Measurements from ENCODE around the gene CACNG7. TPM values are rescaled to one million over a fixed set of nuclear protein-coding genes. Genes with fewer than 3 reads are reported as not detected.

CACNG7 gene
- total and polyA plus RNA-seq, 10 of the 15 experiments (the other 5 are each of a cell fraction or from before 2014, with no cell fraction given), result not detected

DNA sequence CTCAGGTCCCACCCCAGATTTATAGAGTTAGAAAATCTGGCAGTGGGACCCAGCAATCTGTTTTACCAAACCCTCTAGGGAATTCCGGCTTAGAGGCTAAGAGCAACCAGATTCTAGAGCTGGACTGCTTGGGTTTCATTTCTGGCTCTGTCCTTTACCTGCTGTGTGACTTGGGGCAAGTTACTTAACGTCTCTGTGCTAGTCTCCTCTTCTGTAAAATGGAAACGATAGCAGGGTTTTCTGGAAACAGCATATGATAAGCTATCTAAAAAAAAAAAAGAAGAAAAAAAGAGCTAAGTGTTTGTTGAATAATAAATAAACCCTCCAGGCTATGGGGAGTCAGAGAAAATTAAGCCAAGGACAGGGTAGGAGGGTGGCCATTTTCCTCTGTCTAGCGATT lies 11.6 kb upstream of the CACNG7 start:
- Histone ChIP-seq H3K4me2 (ENCODE audit: control insufficient read depth, insufficient read depth) (no peak overlapping the region), H3K4me1 (ENCODE audit: control insufficient read depth, insufficient read depth, low read length) (no peaks in the 10 kb centered on the region), H2AFZ (ENCODE audit: control insufficient read depth, low read depth, low read length) (no peak overlapping the region), H3K79me2 (ENCODE audit: control insufficient read depth, insufficient read depth, low read length) (no peaks in the 10 kb centered on the region), H3K27me3 (replicated peaks in 1 of 2; ENCODE audit: control insufficient read depth in 2 of 2, insufficient read depth in 2 of 2, low read length in 1 of 2) (no peaks in the 10 kb centered on the region), H3K27ac (ENCODE audit: control insufficient read depth, insufficient read depth) (no peak overlapping the region), H4K20me1 (ENCODE audit: control insufficient read depth, insufficient read depth) (no peaks in the 10 kb centered on the region), H3K9ac (ENCODE audit: control insufficient read depth, insufficient read depth, low read length) (no peak overlapping the region), H3K36me3 (ENCODE audit: control insufficient read depth in 2 of 2, insufficient read depth in 2 of 2, low read length in 1 of 2) (no peaks in the 10 kb centered on the region), H3K9me3 (replicated peaks; ENCODE audit: control insufficient read depth, insufficient read depth, low read length) (no peaks in the 10 kb centered on the region; the same call in 2 of the 3 replicates), H3K4me3 (no peak overlapping the region)
- WGBS (ENCODE audit: insufficient coverage, insufficient replicate concordance, low lambda C conversion rate, missing lambda C conversion rate), result 29% methylated on average over 3 of the region's 4 CpGs
- ChIA-PET RAD21 (ENCODE audit: unreplicated experiment) (no interaction called here), CTCF (no interaction called here), POLR2A (no interaction called here), SMC1A (ENCODE audit: uncharacterized antibody, unreplicated experiment) (no interaction called here)
- no peak for TF ChIP-seq KLF5 (IDR thresholded peaks at IDR 0.05; ENCODE audit: partially characterized antibody)
- no peak for TF ChIP-seq RFX5 (IDR thresholded peaks at IDR 0.05; ENCODE audit: low read depth, low read length)
- no peak for TF ChIP-seq TARDBP (IDR thresholded peaks at IDR 0.05; ENCODE audit: borderline replicate concordance)
- TF ChIP-seq, protein P1, sequence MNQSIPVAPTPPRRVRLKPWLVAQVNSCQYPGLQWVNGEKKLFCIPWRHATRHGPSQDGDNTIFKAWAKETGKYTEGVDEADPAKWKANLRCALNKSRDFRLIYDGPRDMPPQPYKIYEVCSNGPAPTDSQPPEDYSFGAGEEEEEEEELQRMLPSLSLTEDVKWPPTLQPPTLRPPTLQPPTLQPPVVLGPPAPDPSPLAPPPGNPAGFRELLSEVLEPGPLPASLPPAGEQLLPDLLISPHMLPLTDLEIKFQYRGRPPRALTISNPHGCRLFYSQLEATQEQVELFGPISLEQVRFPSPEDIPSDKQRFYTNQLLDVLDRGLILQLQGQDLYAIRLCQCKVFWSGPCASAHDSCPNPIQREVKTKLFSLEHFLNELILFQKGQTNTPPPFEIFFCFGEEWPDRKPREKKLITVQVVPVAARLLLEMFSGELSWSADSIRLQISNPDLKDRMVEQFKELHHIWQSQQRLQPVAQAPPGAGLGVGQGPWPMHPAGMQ (IDR thresholded peaks at IDR 0.05; ENCODE audit: borderline replicate concordance), result no peak
- no peak for TF ChIP-seq MTA3 (IDR thresholded peaks at IDR 0.05; ENCODE audit: borderline replicate concordance, low read length)
- TF ChIP-seq JUNB (IDR thresholded peaks at IDR 0.05), result no peak
- TF ChIP-seq IRF4 (IDR thresholded peaks at IDR 0.05; ENCODE audit: low read depth, low read length), result no peak
- no peak for TF ChIP-seq EP300 (IDR thresholded peaks at IDR 0.05; ENCODE audit: borderline replicate concordance in 1 of 2, control insufficient read depth in 1 of 2, low read depth in 2 of 2, low read length in 2 of 2)
- in situ Hi-C loops (cut with MboI) (no loop called here), intact Hi-C loops (cut with micrococcal nuclease; ENCODE audit: unreplicated experiment) (no loop called here)
- no peak for DNase-seq (ENCODE audit: low read depth, low spot score)
- BruUV-seq (replicated peaks), result no TSS peak
- no peak for ATAC-seq
- FAIRE-seq, result no peak

- H3K9me3 ChIP-seq (replicated peaks; ENCODE audit: control insufficient read depth, insufficient read depth, low read length), result no peaks in the 10 kb centered on the region
- H4K20me1 ChIP-seq (ENCODE audit: control insufficient read depth, insufficient read depth), result no peaks in the 10 kb centered on the region
- DNase-seq (ENCODE audit: low read depth, low spot score) (no peak), FAIRE-seq (no peak), ATAC-seq (no peak)
- ChIA-PET CTCF (no interaction called here), SMC1A (ENCODE audit: uncharacterized antibody, unreplicated experiment) (no interaction called here), POLR2A (no interaction called here), RAD21 (ENCODE audit: unreplicated experiment) (no interaction called here)
- intact Hi-C loops (cut with micrococcal nuclease; ENCODE audit: unreplicated experiment), result no loop called here
- no peaks in the 10 kb centered on the region for H3K4me1 ChIP-seq (ENCODE audit: control insufficient read depth, insufficient read depth, low read length)
- H3K27me3 ChIP-seq (replicated peaks in 1 of 2; ENCODE audit: control insufficient read depth in 2 of 2, insufficient read depth in 2 of 2, low read length in 1 of 2), result no peaks in the 10 kb centered on the region
- 56% methylated on average over 16 of the region's 16 CpGs for WGBS (ENCODE audit: insufficient coverage, insufficient replicate concordance, low lambda C conversion rate, missing lambda C conversion rate)
- no TSS peak for BruUV-seq (replicated peaks)
- H3K4me3 ChIP-seq, result no peak overlapping the region
- H3K4me2 ChIP-seq (ENCODE audit: control insufficient read depth, insufficient read depth), result no peak overlapping the region
- H3K9ac ChIP-seq (ENCODE audit: control insufficient read depth, insufficient read depth, low read length), result no peak overlapping the region
- in situ Hi-C loops (cut with MboI), result no loop called here
- no peak overlapping the region for H3K27ac ChIP-seq (ENCODE audit: control insufficient read depth, insufficient read depth)
- H3K36me3 ChIP-seq (ENCODE audit: control insufficient read depth in 2 of 2, insufficient read depth in 2 of 2, low read length in 1 of 2), result no peaks in the 10 kb centered on the region
- no peak overlapping the region for H2AFZ ChIP-seq (ENCODE audit: control insufficient read depth, low read depth, low read length)
- H3K79me2 ChIP-seq (ENCODE audit: control insufficient read depth, insufficient read depth, low read length), result no peaks in the 10 kb centered on the region
- no peak for TF ChIP-seq MYC (IDR thresholded peaks at IDR 0.05; ENCODE audit: insufficient read depth, insufficient read length, insufficient replicate concordance, low read length, severe bottlenecking)
- TF ChIP-seq RELA (IDR thresholded peaks at IDR 0.05; ENCODE audit: borderline replicate concordance, partially characterized antibody), result no peak
- TF ChIP-seq, protein P2, sequence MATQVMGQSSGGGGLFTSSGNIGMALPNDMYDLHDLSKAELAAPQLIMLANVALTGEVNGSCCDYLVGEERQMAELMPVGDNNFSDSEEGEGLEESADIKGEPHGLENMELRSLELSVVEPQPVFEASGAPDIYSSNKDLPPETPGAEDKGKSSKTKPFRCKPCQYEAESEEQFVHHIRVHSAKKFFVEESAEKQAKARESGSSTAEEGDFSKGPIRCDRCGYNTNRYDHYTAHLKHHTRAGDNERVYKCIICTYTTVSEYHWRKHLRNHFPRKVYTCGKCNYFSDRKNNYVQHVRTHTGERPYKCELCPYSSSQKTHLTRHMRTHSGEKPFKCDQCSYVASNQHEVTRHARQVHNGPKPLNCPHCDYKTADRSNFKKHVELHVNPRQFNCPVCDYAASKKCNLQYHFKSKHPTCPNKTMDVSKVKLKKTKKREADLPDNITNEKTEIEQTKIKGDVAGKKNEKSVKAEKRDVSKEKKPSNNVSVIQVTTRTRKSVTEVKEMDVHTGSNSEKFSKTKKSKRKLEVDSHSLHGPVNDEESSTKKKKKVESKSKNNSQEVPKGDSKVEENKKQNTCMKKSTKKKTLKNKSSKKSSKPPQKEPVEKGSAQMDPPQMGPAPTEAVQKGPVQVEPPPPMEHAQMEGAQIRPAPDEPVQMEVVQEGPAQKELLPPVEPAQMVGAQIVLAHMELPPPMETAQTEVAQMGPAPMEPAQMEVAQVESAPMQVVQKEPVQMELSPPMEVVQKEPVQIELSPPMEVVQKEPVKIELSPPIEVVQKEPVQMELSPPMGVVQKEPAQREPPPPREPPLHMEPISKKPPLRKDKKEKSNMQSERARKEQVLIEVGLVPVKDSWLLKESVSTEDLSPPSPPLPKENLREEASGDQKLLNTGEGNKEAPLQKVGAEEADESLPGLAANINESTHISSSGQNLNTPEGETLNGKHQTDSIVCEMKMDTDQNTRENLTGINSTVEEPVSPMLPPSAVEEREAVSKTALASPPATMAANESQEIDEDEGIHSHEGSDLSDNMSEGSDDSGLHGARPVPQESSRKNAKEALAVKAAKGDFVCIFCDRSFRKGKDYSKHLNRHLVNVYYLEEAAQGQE (IDR thresholded peaks at IDR 0.05; ENCODE audit: low read depth, low read length), result no peak
- no peak for TF ChIP-seq PAX5 (IDR thresholded peaks at IDR 0.05; ENCODE audit: borderline replicate concordance, low read depth, low read length)
- TF ChIP-seq STAT1 (conservative IDR thresholded peaks at IDR 0.05), result no peak
- TF ChIP-seq HCFC1 (IDR thresholded peaks at IDR 0.05; ENCODE audit: low read length), result no peak
- TF ChIP-seq KLF5 (IDR thresholded peaks at IDR 0.05; ENCODE audit: partially characterized antibody), result no peak
- no peak for TF ChIP-seq RUNX3 (IDR thresholded peaks at IDR 0.05; ENCODE audit: low read length)
- TF ChIP-seq FOXK2 (IDR thresholded peaks at IDR 0.05), result no peak
These were observed 10.9 kb upstream of the CACNG7 start for GRCh38 chr19:53898166-53898565.

Data from GM12878 (cell line).